Measurements from ENCODE around the gene ADGRF4. TPM values are rescaled to one million over a fixed set of nuclear protein-coding genes. Genes with fewer than 3 reads are reported as not detected.

The ADGRF4 gene
- total RNA-seq, 2 donors from 2014 or later = not detected

- DNase-seq (ENCODE audit: low spot score) = no peak
- Histone ChIP-seq H3K36me3 (no peaks in the 10 kb centered on the region), H3K27me3 (replicated peaks; ENCODE audit: insufficient read depth) (no peaks in the 10 kb centered on the region), H3K9me3 (no peaks in the 10 kb centered on the region), H3K27ac (no peak overlapping the region), H3K4me3 (no peak overlapping the region), H3K4me1 (ENCODE audit: control insufficient read depth in 1 of 2, low read depth in 2 of 2) (no peaks in the 10 kb centered on the region)
- TF ChIP-seq CTCF (IDR thresholded peaks at IDR 0.05) = no peak
- no peak for ATAC-seq (ENCODE audit: insufficient number of reproducible peaks, low FRiP score, low read depth)
Observed at GRCh38 chr6:47710295-47710694, 11.9 kb downstream of the ADGRF4 start.

- Histone ChIP-seq H3K4me3 (no peak overlapping the region), H3K36me3 (no peaks in the 10 kb centered on the region), H3K27me3 (replicated peaks; ENCODE audit: insufficient read depth) (no peaks in the 10 kb centered on the region), H3K9me3 (no peaks in the 10 kb centered on the region), H3K27ac (no peak overlapping the region), H3K4me1 (ENCODE audit: control insufficient read depth in 1 of 2, low read depth in 2 of 2) (no peaks in the 10 kb centered on the region)
- no peak for ATAC-seq (ENCODE audit: insufficient number of reproducible peaks, low FRiP score, low read depth)
- DNase-seq (ENCODE audit: low spot score) = no peak
- no peak for TF ChIP-seq CTCF (IDR thresholded peaks at IDR 0.05)
Observed at GRCh38 chr6:47713200-47713599, 14.8 kb downstream of the ADGRF4 start.

- H3K36me3 ChIP-seq = no peaks in the 10 kb centered on the region
- DNase-seq (ENCODE audit: low spot score) (no peak), ATAC-seq (ENCODE audit: insufficient number of reproducible peaks, low FRiP score, low read depth) (no peak)
- H3K27ac ChIP-seq = no peak overlapping the region
- no peaks in the 10 kb centered on the region for H3K9me3 ChIP-seq
- TF ChIP-seq CTCF (IDR thresholded peaks at IDR 0.05) = no peak
- no peaks in the 10 kb centered on the region for H3K27me3 ChIP-seq (replicated peaks; ENCODE audit: insufficient read depth)
- no peaks in the 10 kb centered on the region for H3K4me1 ChIP-seq (ENCODE audit: control insufficient read depth in 1 of 2, low read depth in 2 of 2)
- H3K4me3 ChIP-seq = no peak overlapping the region
Observed at GRCh38 chr6:47714802-47715201, 16.4 kb downstream of the ADGRF4 start.

GRCh38 chr6:47715782-47716181 lies 17.4 kb downstream of the ADGRF4 start:
- Histone ChIP-seq H3K9me3 (no peaks in the 10 kb centered on the region), H3K27me3 (replicated peaks; ENCODE audit: insufficient read depth) (no peaks in the 10 kb centered on the region), H3K27ac (no peak overlapping the region), H3K4me3 (no peak overlapping the region), H3K4me1 (ENCODE audit: control insufficient read depth in 1 of 2, low read depth in 2 of 2) (no peaks in the 10 kb centered on the region), H3K36me3 (no peaks in the 10 kb centered on the region)
- DNase-seq (ENCODE audit: low spot score) (no peak), ATAC-seq (ENCODE audit: insufficient number of reproducible peaks, low FRiP score, low read depth) (no peak)
- no peak for TF ChIP-seq CTCF (IDR thresholded peaks at IDR 0.05)

- no peaks in the 10 kb centered on the region for H3K9me3 ChIP-seq
- no peak overlapping the region for H3K27ac ChIP-seq
- H3K4me3 ChIP-seq = no peak overlapping the region
- no peak for TF ChIP-seq CTCF (IDR thresholded peaks at IDR 0.05)
- DNase-seq (ENCODE audit: low spot score) (no peak), ATAC-seq (ENCODE audit: insufficient number of reproducible peaks, low FRiP score, low read depth) (no peak)
- no peaks in the 10 kb centered on the region for H3K27me3 ChIP-seq (replicated peaks; ENCODE audit: insufficient read depth)
- H3K4me1 ChIP-seq (ENCODE audit: control insufficient read depth in 1 of 2, low read depth in 2 of 2) = no peaks in the 10 kb centered on the region
- H3K36me3 ChIP-seq = no peaks in the 10 kb centered on the region
Observed at GRCh38 chr6:47716207-47716606, 17.8 kb downstream of the ADGRF4 start.
